NCI-H2171 treated with DMSO at 0.1 percent for 48 hours (cell line): ENCODE results near the gene GRK3.

ENCODE experiments used
- DNase-seq: peaks from one replicate; lab custom pipeline; 2025; lab: John Stamatoyannopoulos, UW

Gene GRK3

GRCh38 chr22:25663654-25664053 is 99.2 kb downstream of the GRK3 start:
- no peak for DNase-seq

GRCh38 chr22:25666308-25666707 is 101.8 kb downstream of the GRK3 start:
- no peak for DNase-seq

- no peak for DNase-seq
Observed at GRCh38 chr22:25668437-25668836, 104.0 kb downstream of the GRK3 start.

- no peak for DNase-seq
Observed at GRCh38 chr22:25669253-25670069, 105.0 kb downstream of the GRK3 start.

GRCh38 chr22:25670070-25670461 is 105.6 kb downstream of the GRK3 start:
- no peak for DNase-seq

- no peak for DNase-seq
Observed at GRCh38 chr22:25672289-25673084, 108.0 kb downstream of the GRK3 start.

GRCh38 chr22:25673713-25674112 is 109.2 kb downstream of the GRK3 start:
- DNase-seq: no peak

- no peak for DNase-seq
Observed at GRCh38 chr22:25677631-25678030, 113.2 kb downstream of the GRK3 start.

- DNase-seq: no peak
Observed at GRCh38 chr22:25680051-25680450, 115.6 kb downstream of the GRK3 start.

- DNase-seq: no peak
Observed at GRCh38 chr22:25680956-25681355, 116.5 kb downstream of the GRK3 start.

- no peak for DNase-seq
Observed at GRCh38 chr22:25682109-25682508, 117.6 kb downstream of the GRK3 start.

GRCh38 chr22:25688627-25689026 is 124.2 kb downstream of the GRK3 start:
- DNase-seq: no peak

GRCh38 chr22:25689631-25690030 is 125.2 kb downstream of the GRK3 start:
- DNase-seq: no peak

GRCh38 chr22:25690798-25691197 is 126.3 kb downstream of the GRK3 start:
- DNase-seq: no peak

GRCh38 chr22:25692397-25693267 is 128.2 kb downstream of the GRK3 start:
- DNase-seq: no peak

GRCh38 chr22:25693268-25693565 is 128.7 kb downstream of the GRK3 start:
- DNase-seq: no peak

- no peak for DNase-seq
Observed at GRCh38 chr22:25694196-25694907, 129.9 kb downstream of the GRK3 start.

- no peak for DNase-seq
Observed at GRCh38 chr22:25695146-25695545, 130.7 kb downstream of the GRK3 start.

- no peak for DNase-seq
Observed at GRCh38 chr22:25696763-25697162, 132.3 kb downstream of the GRK3 start.

- DNase-seq: no peak
Observed at GRCh38 chr22:25697181-25697664, 132.7 kb downstream of the GRK3 start.

- DNase-seq: no peak
Observed at GRCh38 chr22:25697978-25698377, 133.5 kb downstream of the GRK3 start.

GRCh38 chr22:25698461-25698860 is 134.0 kb downstream of the GRK3 start:
- DNase-seq: no peak
